Pancreas (tissue), 10 donors: Measurements from ENCODE around the gene KAZN. TPM values are rescaled to one million over a fixed set of nuclear protein-coding genes. Genes with fewer than 3 reads are reported as not detected.
A peak's percentile ranks its signal among the peaks of the same experiment; 100 is the strongest.

ENCODE experiments used
- ATAC-seq, 4 donors: fragments of 200-7000 bp; cut with Tn5 transposase; one replicate each; pipeline versions ENCODE4 v1.8.0 to v1.9.1; 2020; ENCODE audit warnings: mild to moderate bottlenecking in 4 of 4, moderate library complexity in 4 of 4
- DNase-seq, 6 donors: peaks; one replicate each; pipeline ENCODE4 v3.0.0-alpha.2; 2020
- FAIRE-seq: peaks from 2 replicates; lab custom pipeline; 2012; peaks lifted over from hg19 to GRCh38; lab: Jason Lieb, UNC
- H3K27ac ChIP-seq, 4 donors: fragments of 200-600 bp; sonication (generic); 1 replicate in 3 of 4; 2 replicates in 1 of 4; pipeline versions ENCODE4 v1.5.0 to v1.8.0; 2020
- H3K27me3 ChIP-seq, 4 donors: fragments of 200-600 bp; one replicate each; pipeline ENCODE4 v1.8.0; 2021
- H3K36me3 ChIP-seq, 3 donors: fragments of 200-600 bp; sonication (generic) in 1 of 3; one replicate each; pipeline versions ENCODE4 v1.5.0 to v1.8.0; 2020 to 2021
- H3K4me1 ChIP-seq, 3 donors: fragments of 200-600 bp; one replicate each; pipeline ENCODE4 v1.8.0; 2021
- H3K4me3 ChIP-seq, 4 donors: fragments of 200-600 bp; sonication (generic) in 2 of 4; one replicate each; pipeline versions ENCODE4 v1.5.0 to v1.8.0; 2020 to 2021
- H3K9me3 ChIP-seq, 4 donors: fragments of 200-600 bp; one replicate each; pipeline ENCODE4 v1.8.0; 2021
- WGBS, 2 donors: extraction: QIAGEN DNeasy Blood & Tissue Kit; methylation state at CpG; one replicate each; pipeline ENCODE4 v1.1.7; 2013; 5-methylcytosine and 5-hydroxymethylcytosine counted together
- intact Hi-C, 3 donors: fragments of 100-400 bp; cut with DNase I; formaldehyde crosslinking; loops; one replicate each; pipeline versions ENCODE4 v1.11.1 to v1.14.2; 2022
- polyA plus RNA-seq, 2 donors: library from polyadenylated mRNA; stranded (reverse); fragments of 200-250 nt; gene quantifications; one replicate each; pipeline ENCODE4 v1.2.3, GENCODE V29; 2013
- total RNA-seq, 6 donors: library from RNA; stranded (reverse); fragmentation: NEBNext Ultra II Directional in 4 of 6; extraction: Animal tissue kit (Norgen Biotek cat#: 25700) in 4 of 6; gene quantifications; one replicate each; pipeline versions ENCODE4 v1.2.1 to v1.2.4, GENCODE V29; 2021 to 2023
- TF ChIP-seq, protein P1 (sequence below), 4 donors: fragments of 200-600 bp; sonication (generic) in 3 of 4; IDR thresholded peaks; one replicate each; pipeline versions ENCODE4 v1.5.0 to v1.8.0; 2021; ENCODE audit warnings: antibody characterized with exemption in 4 of 4
- donor health status: healthy with polysubstance abuse.
- donor health status: DM: no; HTN: no; CAD: no; lungs with moderate emphysema.
- donor health status: DM: no; HTN: no; CAD: no.
- donor health status: control.
- donor health status: control.
- donor health status: Bipolar disorder and iron deficiency.
- donor health status: DM: yes; HTN: yes; CAD: no.
- donor health status: DM: no; HTN: no; CAD: no.
- donor health status: DM: no; HTN: no; CAD: no.
- donor health status: DM: yes; HTN: yes; CAD: no.

The KAZN gene
- total and polyA plus RNA-seq, 8 donors, result 2.4 to 6.0 (median 4.1) TPM

DNA sequence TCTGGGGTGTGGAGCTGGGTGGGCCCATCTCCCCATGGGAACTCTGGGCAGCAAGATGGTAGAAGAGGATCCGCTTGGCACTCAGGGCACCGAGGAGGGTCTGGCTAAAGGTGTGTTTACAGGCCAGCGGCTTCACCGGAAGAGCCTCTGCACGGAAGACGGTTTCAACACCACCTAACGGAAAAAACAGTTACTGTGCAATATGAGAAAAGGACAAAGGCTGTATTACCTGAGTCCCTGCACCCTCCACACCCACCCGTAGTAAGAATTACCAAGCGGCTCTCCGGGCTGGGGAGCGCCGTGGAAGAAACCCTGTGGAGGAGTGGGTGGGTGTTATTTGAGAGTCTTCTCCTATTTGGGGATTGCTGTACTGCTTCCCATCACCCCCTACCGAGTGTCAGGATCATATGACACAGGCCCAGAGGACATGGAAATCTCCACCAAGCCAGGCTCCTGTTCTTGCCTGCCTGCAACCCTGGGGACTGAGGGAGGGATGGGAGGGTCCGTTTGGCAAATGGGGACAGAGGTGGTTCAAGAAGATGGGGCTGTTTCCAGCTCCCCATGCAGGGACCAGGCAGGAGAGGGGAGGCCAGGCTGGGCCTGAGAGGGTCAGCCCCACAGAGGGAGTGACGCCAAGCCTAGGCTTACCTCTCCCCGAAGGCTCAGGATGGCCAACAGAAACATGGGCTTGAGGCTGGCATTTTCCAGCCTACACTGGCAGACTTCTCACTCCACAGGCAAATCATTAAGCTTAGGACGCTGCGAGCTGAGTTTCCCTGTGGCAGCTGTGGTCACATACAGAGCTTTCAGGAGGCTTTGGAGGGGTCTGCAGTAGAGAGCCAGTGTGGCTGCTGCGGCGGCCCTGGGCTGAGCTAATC, 351.6 kb downstream of the KAZN start:
- Histone ChIP-seq H3K9me3 (no peaks in the 10 kb centered on the region), H3K27ac (no peak overlapping the region), H3K4me1 (peaks cover 0 to 9% (median 2%) of the 10 kb centered on the region in 3 donors), H3K4me3 (no peak overlapping the region), H3K36me3 (no peaks in the 10 kb centered on the region), H3K27me3 (no peaks in the 10 kb centered on the region)
- intact Hi-C loops, result no loop called here
- DNase-seq (no peak), ATAC-seq (peak in 2 of 4 donors; percentile 17 to 24), FAIRE-seq (no peak)
- TF ChIP-seq, protein P1, sequence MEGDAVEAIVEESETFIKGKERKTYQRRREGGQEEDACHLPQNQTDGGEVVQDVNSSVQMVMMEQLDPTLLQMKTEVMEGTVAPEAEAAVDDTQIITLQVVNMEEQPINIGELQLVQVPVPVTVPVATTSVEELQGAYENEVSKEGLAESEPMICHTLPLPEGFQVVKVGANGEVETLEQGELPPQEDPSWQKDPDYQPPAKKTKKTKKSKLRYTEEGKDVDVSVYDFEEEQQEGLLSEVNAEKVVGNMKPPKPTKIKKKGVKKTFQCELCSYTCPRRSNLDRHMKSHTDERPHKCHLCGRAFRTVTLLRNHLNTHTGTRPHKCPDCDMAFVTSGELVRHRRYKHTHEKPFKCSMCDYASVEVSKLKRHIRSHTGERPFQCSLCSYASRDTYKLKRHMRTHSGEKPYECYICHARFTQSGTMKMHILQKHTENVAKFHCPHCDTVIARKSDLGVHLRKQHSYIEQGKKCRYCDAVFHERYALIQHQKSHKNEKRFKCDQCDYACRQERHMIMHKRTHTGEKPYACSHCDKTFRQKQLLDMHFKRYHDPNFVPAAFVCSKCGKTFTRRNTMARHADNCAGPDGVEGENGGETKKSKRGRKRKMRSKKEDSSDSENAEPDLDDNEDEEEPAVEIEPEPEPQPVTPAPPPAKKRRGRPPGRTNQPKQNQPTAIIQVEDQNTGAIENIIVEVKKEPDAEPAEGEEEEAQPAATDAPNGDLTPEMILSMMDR (IDR thresholded peaks at IDR 0.05), result no peak
- WGBS, 2 donors, result 83% methylated on average over 20 of the region's 20 CpGs

DNA sequence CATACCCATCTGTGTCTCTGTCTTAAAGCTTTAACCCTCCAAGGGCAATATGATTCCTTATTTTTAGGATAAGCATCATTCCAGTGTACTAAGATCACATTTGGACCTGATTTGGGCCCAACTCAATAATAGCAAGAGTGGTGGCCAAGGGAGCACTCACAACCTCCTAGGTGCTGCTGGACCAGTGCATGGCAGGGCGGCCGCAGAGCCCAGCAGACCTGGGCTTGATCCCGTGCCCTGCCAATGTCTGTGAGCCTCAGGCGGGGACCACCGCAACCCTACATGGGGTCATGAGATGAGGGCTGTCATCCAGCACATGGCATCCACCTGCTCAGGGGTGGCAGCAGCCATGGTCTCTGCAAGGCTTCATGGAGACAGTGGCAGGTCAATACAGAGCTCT, 353.3 kb downstream of the KAZN start:
- Histone ChIP-seq H3K36me3 (no peaks in the 10 kb centered on the region), H3K4me1 (peaks cover 0 to 12% (median 9%) of the 10 kb centered on the region in 3 donors), H3K9me3 (no peaks in the 10 kb centered on the region), H3K4me3 (no peak overlapping the region), H3K27me3 (no peaks in the 10 kb centered on the region), H3K27ac (no peak overlapping the region)
- no peak for FAIRE-seq
- TF ChIP-seq, protein P1 (IDR thresholded peaks at IDR 0.05), result no peak
- intact Hi-C loops, result no loop called here
- WGBS, 2 donors, result 96 to 98% methylated on average over 5 of the region's 5 CpGs
- ATAC-seq, result no peak
- no peak for DNase-seq

DNA sequence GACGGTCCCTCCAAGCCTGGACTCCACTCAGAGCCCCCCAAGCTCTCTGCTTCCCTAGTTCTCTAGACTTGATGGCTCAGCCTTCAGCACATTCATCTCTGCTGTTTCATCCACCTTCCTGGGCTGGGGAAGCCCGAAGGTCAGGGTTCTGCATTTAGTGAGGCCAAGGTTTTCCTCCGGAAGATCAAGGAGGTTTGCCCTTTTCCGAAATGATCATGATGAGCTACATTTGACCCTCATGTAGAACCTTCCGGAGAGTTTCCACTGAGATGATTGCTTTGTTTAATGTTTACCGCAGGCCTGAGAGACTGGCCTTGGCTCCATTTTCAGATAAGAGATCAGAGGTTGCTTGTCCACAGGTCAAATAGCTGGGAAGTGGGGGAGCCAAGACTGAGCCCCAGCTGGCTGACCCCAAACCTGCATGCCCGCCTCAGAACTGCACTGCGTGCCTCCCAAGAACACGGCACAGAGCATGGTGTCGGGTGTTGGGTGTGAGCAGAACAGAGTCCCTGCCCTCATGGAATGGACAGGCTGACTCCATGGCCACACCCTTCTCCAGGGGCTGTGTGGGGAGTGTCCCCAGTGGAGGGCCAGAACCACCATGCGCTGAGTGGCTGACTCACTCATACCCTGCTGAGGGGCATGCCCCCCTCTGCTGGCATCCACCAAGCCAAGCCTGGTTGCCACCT, 354.3 kb downstream of the KAZN start:
- ATAC-seq, result peak in 3 of 4 donors; percentile 6 to 8 (median 7)
- 62 to 67% methylated on average over 11 of the region's 11 CpGs for WGBS, 2 donors
- H3K4me3 ChIP-seq, result no peak overlapping the region
- TF ChIP-seq, protein P1 (IDR thresholded peaks at IDR 0.05), result no peak
- no peak for DNase-seq
- no peak for FAIRE-seq
- H3K27ac ChIP-seq, result no peak overlapping the region
- intact Hi-C loops, result no loop called here
- no peaks in the 10 kb centered on the region for H3K27me3 ChIP-seq
- H3K36me3 ChIP-seq, result no peaks in the 10 kb centered on the region
- no peaks in the 10 kb centered on the region for H3K9me3 ChIP-seq
- H3K4me1 ChIP-seq, result peaks cover 0 to 12% (median 9%) of the 10 kb centered on the region in 3 donors

DNA sequence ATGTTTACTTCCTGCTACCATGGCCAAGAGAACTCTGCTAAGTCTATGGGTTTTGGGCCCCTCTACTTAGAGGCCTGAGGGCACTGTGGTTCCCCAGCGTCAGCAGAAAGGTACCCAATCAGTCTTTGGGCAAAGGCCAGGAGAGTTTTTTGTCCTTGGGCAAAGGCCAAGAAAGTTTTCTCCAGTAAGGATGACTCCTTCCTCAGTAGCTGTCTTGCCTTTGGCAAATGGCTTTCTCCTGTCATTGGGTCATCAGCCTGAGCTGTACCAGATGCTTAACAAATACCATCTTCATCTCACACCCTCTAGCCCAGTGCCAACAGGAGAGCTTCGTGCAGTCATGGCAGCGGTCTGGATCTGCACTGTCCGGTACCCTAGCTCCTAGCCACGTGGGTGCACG, 355.7 kb downstream of the KAZN start:
- intact Hi-C loops, result no loop called here
- DNase-seq, result peak in 1 of 6 donors; percentile 18
- WGBS, 2 donors, result 86 to 87% methylated on average over 6 of the region's 6 CpGs
- Histone ChIP-seq H3K4me3 (no peak overlapping the region), H3K27me3 (no peaks in the 10 kb centered on the region), H3K9me3 (no peaks in the 10 kb centered on the region), H3K4me1 (peaks cover 0 to 12% (median 9%) of the 10 kb centered on the region in 3 donors), H3K36me3 (no peaks in the 10 kb centered on the region), H3K27ac (no peak overlapping the region)
- no peak for ATAC-seq
- TF ChIP-seq, protein P1 (IDR thresholded peaks at IDR 0.05), result no peak
- FAIRE-seq, result no peak
